ENCODE results near the gene CNNM3. TPM values are rescaled to one million over a fixed set of nuclear protein-coding genes. Genes with fewer than 3 reads are reported as not detected.

The CNNM3 gene
- total RNA-seq, 2 donors from 2014 or later = 4.2 to 7.9 TPM

DNA sequence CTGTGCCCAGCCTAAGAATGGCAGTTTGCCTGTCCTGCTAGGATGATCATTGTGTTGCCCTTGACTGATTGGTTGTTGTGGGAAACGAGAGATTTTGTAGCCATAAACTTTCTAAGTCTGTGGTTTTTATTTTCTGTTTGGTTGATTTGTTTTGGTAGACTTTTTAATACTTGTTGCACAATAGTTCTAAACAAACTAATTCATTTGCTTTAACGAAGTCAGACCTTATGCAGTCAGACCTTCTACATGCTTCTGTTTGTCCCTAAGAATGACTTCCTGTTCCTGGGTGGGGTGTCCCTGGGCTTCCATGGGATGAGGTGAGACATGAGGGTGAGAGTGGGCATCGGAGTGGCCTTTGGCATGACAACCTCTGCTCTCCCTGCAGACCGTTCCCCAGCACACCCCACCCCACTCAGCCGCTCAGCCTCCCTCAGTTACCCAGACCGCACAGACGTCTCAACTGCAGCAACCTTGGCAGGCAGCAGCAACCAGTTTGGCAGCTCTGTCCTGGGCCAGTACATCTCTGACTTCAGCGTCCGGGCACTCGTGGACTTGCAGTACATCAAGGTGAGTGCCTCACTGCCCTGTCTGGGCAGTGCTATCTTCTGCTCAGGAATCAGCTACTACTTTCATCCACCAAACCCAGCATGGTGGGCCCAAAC is 7.8 kb upstream of the CNNM3 start:
- Histone ChIP-seq H3K9me3 (no peaks in the 10 kb centered on the region), H3K27me3 (no peaks in the 10 kb centered on the region), H3K36me3 (peaks cover 6% of the 10 kb centered on the region), H3K4me3 (no peak overlapping the region), H3K4me1 (peaks cover 0 to 28% of the 10 kb centered on the region in 2 donors), H3K27ac (no peak overlapping the region)
- DNase-seq (ENCODE audit: low spot score) = no peak
- TF ChIP-seq, protein P1, sequence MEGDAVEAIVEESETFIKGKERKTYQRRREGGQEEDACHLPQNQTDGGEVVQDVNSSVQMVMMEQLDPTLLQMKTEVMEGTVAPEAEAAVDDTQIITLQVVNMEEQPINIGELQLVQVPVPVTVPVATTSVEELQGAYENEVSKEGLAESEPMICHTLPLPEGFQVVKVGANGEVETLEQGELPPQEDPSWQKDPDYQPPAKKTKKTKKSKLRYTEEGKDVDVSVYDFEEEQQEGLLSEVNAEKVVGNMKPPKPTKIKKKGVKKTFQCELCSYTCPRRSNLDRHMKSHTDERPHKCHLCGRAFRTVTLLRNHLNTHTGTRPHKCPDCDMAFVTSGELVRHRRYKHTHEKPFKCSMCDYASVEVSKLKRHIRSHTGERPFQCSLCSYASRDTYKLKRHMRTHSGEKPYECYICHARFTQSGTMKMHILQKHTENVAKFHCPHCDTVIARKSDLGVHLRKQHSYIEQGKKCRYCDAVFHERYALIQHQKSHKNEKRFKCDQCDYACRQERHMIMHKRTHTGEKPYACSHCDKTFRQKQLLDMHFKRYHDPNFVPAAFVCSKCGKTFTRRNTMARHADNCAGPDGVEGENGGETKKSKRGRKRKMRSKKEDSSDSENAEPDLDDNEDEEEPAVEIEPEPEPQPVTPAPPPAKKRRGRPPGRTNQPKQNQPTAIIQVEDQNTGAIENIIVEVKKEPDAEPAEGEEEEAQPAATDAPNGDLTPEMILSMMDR (IDR thresholded peaks at IDR 0.05) = no peak

GRCh38 chr2:96809216-96809882 is 6.7 kb upstream of the CNNM3 start:
- peaks cover 6% of the 10 kb centered on the region for H3K36me3 ChIP-seq
- peaks cover 0 to 28% of the 10 kb centered on the region in 2 donors for H3K4me1 ChIP-seq
- DNase-seq (ENCODE audit: low spot score) = no peak
- no peak overlapping the region for H3K4me3 ChIP-seq
- TF ChIP-seq, protein P1 (IDR thresholded peaks at IDR 0.05) = no peak
- H3K27me3 ChIP-seq = no peaks in the 10 kb centered on the region
- no peaks in the 10 kb centered on the region for H3K9me3 ChIP-seq
- H3K27ac ChIP-seq = peak overlapping the region; percentile 59 to 64

DNA sequence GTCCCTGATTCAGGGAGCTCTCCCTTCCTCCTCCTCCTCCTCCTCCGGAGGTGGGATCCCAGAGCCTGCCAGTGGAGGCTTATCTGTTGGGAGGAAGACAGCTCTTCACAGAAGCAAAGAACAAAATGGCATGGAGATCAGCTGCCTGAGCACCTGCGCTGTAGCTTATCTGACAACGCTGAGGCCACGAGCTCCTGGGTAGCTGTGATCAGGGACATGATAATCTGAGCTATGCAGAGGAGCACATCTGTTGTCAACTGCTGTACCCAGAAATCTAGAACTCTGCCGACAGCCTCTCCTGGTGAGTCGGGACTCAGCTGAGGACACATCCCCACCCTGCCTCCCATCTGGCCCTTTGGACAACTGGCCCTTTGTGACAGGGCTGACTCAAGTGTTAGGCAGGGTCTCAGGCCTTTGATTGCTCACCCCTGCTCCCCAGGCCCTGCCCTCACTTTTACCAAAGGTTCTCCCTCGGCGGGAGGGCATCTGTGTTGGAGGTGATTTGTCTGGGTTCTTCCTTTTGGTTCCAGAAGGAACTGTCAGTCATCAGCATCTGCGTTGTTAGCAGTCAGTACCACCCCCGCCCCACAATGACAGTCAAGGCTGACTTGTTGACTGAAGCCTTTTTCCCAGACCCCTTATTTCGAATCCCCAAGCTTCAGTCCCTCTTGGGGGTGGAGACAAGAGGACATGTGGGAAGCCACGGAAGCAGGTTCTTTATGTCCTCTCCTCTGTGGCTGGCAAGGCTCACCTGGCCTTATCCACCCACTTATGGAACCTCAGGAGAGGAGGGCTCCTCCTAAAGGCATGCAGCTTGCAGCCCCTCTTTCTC is 5.9 kb upstream of the CNNM3 start:
- Histone ChIP-seq H3K4me1 (peaks cover 0 to 32% of the 10 kb centered on the region in 2 donors), H3K9me3 (no peaks in the 10 kb centered on the region), H3K36me3 (peaks cover 6% of the 10 kb centered on the region), H3K4me3 (no peak overlapping the region), H3K27me3 (no peaks in the 10 kb centered on the region), H3K27ac (peak overlapping the region; percentile 59 to 64)
- no peak for DNase-seq (ENCODE audit: low spot score)
- TF ChIP-seq, protein P1 (IDR thresholded peaks at IDR 0.05) = no peak

DNA sequence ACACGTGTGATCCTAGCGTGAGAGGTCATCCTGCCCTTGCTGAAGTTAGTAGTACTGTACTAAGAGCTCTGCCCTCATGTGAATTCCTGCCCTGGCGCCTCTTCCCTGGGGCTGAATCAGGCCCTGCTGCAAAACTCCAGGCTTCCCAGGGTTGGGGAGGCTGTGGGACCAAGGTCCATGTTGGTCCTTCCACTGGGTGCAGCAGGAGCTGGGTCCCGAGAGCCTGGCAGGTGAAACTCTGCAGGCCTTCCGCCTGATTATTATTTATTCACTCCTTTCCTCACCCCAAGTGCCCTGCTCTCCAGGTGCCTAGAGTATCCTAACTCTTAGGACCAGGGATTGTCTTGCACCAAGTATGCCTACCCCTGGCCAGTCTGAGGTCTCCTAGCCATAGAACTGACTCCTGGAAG is 5.3 kb upstream of the CNNM3 start:
- no peak for DNase-seq (ENCODE audit: low spot score)
- Histone ChIP-seq H3K9me3 (no peaks in the 10 kb centered on the region), H3K36me3 (peaks cover 6% of the 10 kb centered on the region), H3K27ac (peak overlapping the region; percentile 59 to 64), H3K4me3 (no peak overlapping the region), H3K4me1 (peaks cover 0 to 36% of the 10 kb centered on the region in 2 donors), H3K27me3 (no peaks in the 10 kb centered on the region)
- TF ChIP-seq, protein P1 (IDR thresholded peaks at IDR 0.05) = no peak

GRCh38 chr2:96811917-96812316 is 4.2 kb upstream of the CNNM3 start:
- Histone ChIP-seq H3K4me1 (peaks cover 0 to 36% of the 10 kb centered on the region in 2 donors), H3K4me3 (no peak overlapping the region), H3K27ac (peak overlapping the region; percentile 59 to 64), H3K9me3 (no peaks in the 10 kb centered on the region), H3K36me3 (peaks cover 6% of the 10 kb centered on the region), H3K27me3 (no peaks in the 10 kb centered on the region)
- TF ChIP-seq, protein P1 (IDR thresholded peaks at IDR 0.05) = no peak
- DNase-seq (ENCODE audit: low spot score) = peak; percentile 78
